ENCODE data around the gene TJP3.

The TJP3 gene

DNA sequence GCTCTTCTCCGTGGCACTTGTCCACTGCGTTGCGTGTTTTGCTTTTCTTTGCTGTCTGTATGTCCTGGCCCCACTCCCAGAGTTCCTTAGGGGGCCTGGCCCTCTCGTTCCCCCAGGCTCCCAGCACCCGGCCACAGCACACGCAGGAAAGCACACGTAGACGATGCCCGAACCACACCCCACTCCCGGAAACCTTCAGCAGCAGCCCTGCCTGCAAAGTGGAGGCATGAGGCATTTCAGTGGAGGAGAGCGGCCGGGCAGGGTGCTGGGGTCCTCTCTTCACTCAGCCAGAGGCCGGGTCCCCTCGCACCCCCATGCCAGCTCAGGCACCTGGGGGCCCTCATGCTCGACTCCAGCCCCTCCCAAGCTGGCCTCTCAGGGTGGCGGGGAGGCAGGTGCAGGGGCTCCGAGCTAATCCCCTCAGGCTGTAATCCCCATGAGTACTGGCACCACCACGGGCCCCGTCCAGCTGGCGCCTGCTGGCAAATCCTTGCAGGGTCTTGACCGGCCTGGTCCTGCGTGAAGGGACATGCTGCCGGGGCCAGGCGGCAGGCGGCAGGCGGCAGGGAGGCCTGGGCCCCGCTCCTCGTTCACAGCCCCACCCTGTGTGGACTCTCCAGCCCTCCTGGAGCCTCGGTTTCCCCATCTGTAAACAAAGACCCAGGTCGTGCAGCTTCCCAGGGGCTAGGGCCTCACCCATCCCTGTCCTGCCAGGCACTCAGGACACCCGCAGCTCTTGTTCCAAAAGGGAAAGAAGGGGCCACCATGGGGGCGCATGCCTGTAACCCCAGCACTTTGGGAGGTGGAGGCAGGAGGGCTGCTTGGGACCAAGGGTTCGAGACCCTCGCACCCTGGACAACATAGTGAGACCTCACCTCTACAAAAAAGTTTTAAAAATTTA is 14.9 kb upstream of the TJP3 start:
- no peak for DNase-seq (ENCODE audit: low read depth)
- TF ChIP-seq, protein P1, sequence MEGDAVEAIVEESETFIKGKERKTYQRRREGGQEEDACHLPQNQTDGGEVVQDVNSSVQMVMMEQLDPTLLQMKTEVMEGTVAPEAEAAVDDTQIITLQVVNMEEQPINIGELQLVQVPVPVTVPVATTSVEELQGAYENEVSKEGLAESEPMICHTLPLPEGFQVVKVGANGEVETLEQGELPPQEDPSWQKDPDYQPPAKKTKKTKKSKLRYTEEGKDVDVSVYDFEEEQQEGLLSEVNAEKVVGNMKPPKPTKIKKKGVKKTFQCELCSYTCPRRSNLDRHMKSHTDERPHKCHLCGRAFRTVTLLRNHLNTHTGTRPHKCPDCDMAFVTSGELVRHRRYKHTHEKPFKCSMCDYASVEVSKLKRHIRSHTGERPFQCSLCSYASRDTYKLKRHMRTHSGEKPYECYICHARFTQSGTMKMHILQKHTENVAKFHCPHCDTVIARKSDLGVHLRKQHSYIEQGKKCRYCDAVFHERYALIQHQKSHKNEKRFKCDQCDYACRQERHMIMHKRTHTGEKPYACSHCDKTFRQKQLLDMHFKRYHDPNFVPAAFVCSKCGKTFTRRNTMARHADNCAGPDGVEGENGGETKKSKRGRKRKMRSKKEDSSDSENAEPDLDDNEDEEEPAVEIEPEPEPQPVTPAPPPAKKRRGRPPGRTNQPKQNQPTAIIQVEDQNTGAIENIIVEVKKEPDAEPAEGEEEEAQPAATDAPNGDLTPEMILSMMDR (IDR thresholded peaks at IDR 0.05; ENCODE audit: control insufficient read depth, extremely low read depth, insufficient read depth) = no peak
- H3K4me3 ChIP-seq (ENCODE audit: low read depth, low read length) = no peak overlapping the region

DNA sequence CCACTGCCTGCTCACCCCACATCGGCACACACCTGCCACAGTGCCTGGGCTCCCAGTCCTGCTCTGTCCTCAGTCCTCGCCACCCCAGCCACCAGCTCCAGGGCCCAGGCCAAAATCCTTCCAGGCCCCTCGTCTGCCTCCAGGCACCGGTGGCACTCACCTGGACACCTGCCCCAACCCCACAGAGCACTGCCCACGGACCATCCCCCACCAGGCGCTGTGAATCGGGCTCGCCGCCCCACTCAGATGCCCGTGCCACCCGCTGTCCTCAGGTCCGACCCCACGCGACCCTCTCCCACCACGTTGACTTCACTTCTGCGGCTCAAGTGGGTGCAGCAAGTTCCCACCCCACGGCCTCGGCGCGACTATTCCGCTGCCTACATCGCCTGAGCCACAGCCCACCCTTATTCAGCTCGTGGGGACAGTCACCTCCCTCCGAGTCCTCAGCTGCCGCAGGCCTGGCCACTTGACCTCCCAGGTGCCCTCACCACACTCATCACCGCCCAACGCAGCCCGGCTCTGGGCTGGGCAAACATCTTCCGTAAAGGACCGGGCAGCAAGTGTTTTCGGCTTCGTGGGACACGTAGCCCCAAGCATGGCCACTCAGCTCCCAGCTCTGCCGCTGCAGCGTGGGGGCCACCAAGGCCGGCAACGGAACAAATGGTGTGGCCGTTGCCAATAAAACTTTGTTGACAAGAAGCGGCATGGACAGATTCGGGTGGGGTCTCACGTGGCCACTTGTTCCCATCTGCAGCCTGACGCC is 13.6 kb upstream of the TJP3 start:
- no peak overlapping the region for H3K4me3 ChIP-seq (ENCODE audit: low read depth, low read length)
- DNase-seq (ENCODE audit: low read depth) = no peak
- TF ChIP-seq, protein P1 (IDR thresholded peaks at IDR 0.05; ENCODE audit: control insufficient read depth, extremely low read depth, insufficient read depth) = no peak

DNA sequence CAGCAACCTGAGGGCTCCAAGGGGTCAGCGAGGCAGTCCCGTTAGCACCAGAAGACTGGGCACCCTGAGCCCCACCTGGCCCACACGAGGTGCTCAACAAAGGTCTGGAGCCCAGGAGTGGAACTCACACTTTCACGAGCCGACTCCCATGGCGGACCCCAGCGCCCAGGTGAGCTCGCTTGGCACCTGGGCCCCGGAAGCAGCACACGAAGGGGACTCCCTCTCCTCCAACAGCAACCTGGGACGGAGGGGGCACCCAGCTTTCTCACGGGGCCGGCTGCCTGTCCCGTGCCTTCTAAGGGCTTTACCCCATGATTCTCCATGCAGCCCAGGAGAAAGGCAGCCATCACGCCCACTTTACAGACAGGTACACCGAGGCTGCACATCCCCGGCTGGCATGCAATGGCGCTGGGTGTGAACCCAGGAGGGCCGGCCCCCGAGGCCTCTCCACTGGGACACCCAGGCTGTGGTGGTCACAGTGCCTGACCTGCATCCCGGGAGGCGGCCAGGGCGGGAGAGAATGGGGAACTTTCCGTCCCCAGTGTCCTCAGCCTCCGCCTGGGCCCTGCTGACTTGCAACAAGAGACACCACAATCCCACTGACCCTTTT is 13.0 kb upstream of the TJP3 start:
- TF ChIP-seq, protein P1 (IDR thresholded peaks at IDR 0.05; ENCODE audit: control insufficient read depth, extremely low read depth, insufficient read depth) = no peak

DNA sequence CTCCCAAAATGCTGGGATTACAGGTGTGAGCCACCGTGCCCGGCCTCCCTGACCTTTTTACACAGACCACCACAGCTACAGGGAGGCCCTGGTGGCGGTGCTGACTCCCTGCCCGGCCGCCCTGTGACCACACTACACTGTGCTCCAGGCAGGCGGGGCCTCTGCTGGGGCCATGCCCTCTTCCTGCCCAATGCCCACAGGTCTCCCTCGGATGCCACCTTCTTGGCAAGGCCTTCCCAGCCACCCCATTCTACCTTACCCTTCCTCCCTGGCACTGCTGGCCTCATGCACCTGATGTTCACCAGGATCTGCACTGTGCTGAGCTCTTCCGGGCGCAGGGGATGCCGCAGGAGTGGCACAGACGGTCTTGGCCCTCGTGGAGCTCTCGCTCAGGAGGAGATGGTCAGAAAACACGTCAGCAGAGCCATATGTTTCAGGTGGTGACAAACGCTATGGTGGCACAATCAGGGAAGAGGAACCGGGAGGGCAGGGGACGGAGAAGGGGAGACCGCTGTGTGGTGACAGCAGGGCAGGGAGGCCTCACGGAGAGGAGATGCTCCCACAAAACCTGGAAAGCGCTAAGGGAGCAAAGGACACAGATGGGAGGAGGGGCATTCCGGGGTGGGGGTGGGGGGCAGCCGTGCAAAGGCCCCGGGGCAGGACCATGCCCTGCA is 12.1 kb upstream of the TJP3 start:
- no peak overlapping the region for H3K4me3 ChIP-seq (ENCODE audit: low read depth, low read length)
- TF ChIP-seq, protein P1 (IDR thresholded peaks at IDR 0.05; ENCODE audit: control insufficient read depth, extremely low read depth, insufficient read depth) = no peak
- no peak for DNase-seq (ENCODE audit: low read depth)

More for the DNA sequence above, 13.0 kb upstream of the TJP3 start:
- DNase-seq (ENCODE audit: low read depth) = no peak
- H3K4me3 ChIP-seq (ENCODE audit: low read depth, low read length) = no peak overlapping the region

DNA sequence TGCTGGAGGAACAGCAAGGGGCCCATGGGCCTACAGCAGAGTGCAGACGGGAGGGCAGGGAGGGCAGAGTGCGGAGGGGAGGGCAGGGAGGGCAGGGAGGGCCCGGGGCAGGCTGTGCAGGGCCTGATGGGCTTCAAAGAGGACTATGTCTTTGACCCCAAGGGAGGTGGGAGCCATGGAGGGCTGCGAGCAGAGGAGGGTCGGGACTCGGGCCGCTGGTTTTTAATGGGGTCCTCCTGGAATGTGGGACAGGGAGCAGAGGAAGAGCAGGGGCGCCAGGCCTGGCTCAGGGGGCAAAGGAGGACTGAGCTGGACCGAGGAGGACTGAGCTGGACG is 11.6 kb upstream of the TJP3 start:
- no peak overlapping the region for H3K4me3 ChIP-seq (ENCODE audit: low read depth, low read length)
- DNase-seq (ENCODE audit: low read depth) = no peak
- TF ChIP-seq, protein P1 (IDR thresholded peaks at IDR 0.05; ENCODE audit: control insufficient read depth, extremely low read depth, insufficient read depth) = no peak

DNA sequence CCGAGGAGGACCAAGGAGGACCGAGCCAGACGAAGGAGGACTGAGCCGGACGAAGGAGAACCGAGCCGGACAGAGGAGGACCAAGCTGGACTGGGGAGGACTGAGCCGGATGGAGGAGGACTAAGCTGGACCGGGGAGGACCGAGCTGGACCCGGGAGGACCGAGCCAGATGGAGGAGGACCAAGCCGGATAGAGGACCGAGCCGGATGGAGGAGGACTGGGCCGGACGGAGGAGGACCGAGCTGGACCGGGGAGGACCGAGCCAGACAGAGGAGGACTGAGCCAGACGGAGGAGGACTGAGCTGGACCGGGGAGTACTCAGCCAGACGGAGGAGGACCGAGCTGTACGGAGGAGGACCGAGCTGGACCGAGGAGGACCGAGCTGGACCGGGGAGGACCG is 11.1 kb upstream of the TJP3 start:
- no peak for DNase-seq (ENCODE audit: low read depth)
- no peak overlapping the region for H3K4me3 ChIP-seq (ENCODE audit: low read depth, low read length)
- TF ChIP-seq, protein P1 (IDR thresholded peaks at IDR 0.05; ENCODE audit: control insufficient read depth, extremely low read depth, insufficient read depth) = no peak
